ENCODE results near the gene INTS13. TPM values are rescaled to one million over a fixed set of nuclear protein-coding genes. Genes with fewer than 3 reads are reported as not detected.

The INTS13 gene
- total RNA-seq, 3 donors from 2014 or later = 15.0 to 17.6 (median 17.2) TPM

DNA sequence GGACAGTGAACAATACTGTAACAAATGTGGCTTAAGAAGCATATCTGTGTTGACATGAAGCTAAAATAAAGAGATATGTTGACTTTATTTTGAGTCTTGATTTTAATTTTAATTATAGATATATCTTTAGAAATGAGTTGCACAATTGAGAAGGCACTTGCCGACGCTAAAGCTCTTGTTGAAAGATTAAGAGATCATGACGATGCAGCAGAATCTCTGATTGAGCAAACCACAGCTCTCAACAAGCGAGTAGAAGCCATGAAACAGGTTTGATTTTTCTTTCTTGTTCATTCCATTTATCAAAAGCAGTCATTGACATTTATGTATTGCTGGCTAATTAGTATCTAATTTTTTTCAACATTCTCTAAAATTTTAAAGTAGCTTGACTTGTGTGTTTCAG is 16.2 kb upstream of the INTS13 start:
- intact Hi-C loops (cut with DNase I, micrococcal nuclease) = no loop called here
- TF ChIP-seq, protein P1, sequence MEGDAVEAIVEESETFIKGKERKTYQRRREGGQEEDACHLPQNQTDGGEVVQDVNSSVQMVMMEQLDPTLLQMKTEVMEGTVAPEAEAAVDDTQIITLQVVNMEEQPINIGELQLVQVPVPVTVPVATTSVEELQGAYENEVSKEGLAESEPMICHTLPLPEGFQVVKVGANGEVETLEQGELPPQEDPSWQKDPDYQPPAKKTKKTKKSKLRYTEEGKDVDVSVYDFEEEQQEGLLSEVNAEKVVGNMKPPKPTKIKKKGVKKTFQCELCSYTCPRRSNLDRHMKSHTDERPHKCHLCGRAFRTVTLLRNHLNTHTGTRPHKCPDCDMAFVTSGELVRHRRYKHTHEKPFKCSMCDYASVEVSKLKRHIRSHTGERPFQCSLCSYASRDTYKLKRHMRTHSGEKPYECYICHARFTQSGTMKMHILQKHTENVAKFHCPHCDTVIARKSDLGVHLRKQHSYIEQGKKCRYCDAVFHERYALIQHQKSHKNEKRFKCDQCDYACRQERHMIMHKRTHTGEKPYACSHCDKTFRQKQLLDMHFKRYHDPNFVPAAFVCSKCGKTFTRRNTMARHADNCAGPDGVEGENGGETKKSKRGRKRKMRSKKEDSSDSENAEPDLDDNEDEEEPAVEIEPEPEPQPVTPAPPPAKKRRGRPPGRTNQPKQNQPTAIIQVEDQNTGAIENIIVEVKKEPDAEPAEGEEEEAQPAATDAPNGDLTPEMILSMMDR (IDR thresholded peaks at IDR 0.05) = no peak
- DNase-seq = no peak
- Histone ChIP-seq H3K4me1 (ENCODE audit: low read depth) (no peaks in the 10 kb centered on the region), H3K4me3 (no peak overlapping the region), H3K9me3 (no peaks in the 10 kb centered on the region), H3K36me3 (ENCODE audit: low read depth) (no peaks in the 10 kb centered on the region)
- ATAC-seq = no peak

DNA sequence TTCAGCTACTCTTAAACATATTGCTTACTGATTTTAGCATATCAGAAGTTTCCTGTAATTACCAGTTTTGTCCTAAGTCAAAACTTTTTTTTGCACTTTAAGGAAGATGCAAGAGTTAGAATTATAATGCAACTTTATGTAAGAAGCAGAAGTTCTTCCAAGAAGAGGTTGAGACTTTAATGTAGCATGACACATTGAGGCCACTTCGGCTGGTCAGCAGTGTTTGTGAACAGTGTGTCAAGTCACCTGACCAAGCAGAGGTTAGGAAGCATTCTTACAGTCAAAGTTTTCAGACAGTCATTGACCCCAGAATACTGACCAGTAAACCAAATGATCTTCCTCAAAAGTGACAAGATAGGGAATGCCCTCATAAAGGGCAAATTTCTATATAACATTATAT is 15.7 kb upstream of the INTS13 start:
- H3K9me3 ChIP-seq = no peaks in the 10 kb centered on the region
- intact Hi-C loops (cut with DNase I, micrococcal nuclease) = no loop called here
- H3K36me3 ChIP-seq (ENCODE audit: low read depth) = no peaks in the 10 kb centered on the region
- TF ChIP-seq, protein P1 (IDR thresholded peaks at IDR 0.05) = no peak
- no peak overlapping the region for H3K4me3 ChIP-seq
- H3K4me1 ChIP-seq (ENCODE audit: low read depth) = no peaks in the 10 kb centered on the region
- DNase-seq = no peak
- ATAC-seq = peak; percentile 49

DNA sequence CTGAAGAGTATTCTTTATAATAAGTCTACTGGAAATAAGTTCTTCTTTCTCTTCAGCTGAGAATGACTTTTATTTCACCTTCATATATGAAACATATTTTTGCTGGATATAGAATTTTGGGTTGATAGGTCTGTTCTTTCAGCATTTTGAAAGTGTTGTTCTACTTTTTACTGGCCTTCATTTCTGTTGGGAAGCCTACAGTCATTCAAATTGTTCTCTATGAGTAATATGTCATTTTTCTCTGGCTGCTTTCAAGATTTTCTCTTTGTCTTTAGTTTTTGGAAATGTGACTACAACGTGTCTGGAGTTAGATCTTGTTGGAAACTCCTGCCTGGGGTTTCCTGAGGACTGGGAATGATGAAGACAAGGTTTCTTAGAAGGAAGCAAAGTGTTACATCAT is 10.5 kb upstream of the INTS13 start:
- H3K4me1 ChIP-seq (ENCODE audit: low read depth) = no peaks in the 10 kb centered on the region
- H3K36me3 ChIP-seq (ENCODE audit: low read depth) = no peaks in the 10 kb centered on the region
- intact Hi-C loops (cut with DNase I, micrococcal nuclease) = no loop called here
- TF ChIP-seq, protein P1 (IDR thresholded peaks at IDR 0.05) = no peak
- ATAC-seq (no peak), DNase-seq (no peak)
- H3K9me3 ChIP-seq = no peaks in the 10 kb centered on the region
- H3K4me3 ChIP-seq = no peak overlapping the region

DNA sequence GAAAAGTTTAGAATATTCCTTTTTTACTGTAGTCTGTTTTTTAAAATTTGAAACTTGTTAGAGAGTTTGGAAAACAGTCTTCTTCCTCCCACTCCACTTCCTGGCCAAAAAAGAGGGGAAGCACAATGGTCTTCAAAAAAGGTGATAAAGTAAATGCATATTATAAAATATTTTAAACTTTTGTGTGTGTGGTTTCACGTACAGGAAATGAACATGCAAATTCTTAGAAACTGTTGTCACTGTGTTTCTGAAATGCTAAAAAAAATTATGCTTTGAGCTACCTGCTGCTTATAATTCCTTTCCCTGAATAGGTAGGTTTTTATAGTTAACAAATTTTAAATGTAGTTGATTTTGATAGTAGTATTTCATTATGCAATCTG is 3.4 kb upstream of the INTS13 start:
- Histone ChIP-seq H3K4me1 (ENCODE audit: low read depth) (peaks cover 15% of the 10 kb centered on the region), H3K36me3 (ENCODE audit: low read depth) (peaks cover 7% of the 10 kb centered on the region), H3K4me3 (no peak overlapping the region), H3K9me3 (no peaks in the 10 kb centered on the region)
- DNase-seq (no peak), ATAC-seq (no peak)
- TF ChIP-seq, protein P1 (IDR thresholded peaks at IDR 0.05) = no peak
- intact Hi-C loops (cut with DNase I, micrococcal nuclease) = no loop called here

DNA sequence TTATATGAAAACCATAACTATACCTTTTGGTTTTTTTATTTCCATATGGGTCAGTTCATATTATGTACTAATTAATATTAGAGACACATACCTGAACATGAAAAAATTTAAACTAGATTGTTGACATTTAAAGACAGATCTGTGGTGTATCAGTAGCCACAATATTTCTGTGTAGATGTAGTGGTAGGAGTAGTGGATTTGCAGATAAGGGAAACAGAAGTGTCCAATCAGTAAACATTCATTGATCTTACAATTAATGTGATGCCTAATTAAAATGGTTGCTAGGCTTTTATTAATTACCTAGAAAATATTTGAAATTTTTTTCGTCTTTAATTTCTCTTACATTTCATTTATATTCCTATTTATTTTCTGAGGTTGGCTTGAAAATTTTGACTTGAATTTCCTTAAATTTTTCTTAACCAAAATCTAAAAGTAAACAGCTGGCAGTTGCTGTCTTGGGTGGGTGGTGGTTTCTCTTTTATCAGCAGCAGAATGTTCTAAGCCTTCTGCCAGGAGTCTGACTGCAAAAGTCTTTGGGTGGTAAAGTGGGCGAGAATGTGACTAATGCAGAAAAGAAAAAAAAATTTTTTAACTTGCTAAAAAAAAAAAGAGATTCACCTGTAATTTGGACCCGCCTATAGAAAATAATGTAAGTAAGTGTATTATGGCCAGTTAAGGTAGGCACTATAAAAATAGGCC is 2.9 kb upstream of the INTS13 start:
- ATAC-seq = no peak
- TF ChIP-seq, protein P1 (IDR thresholded peaks at IDR 0.05) = no peak
- DNase-seq = no peak
- no peak overlapping the region for H3K4me3 ChIP-seq
- intact Hi-C loops (cut with DNase I, micrococcal nuclease) = no loop called here
- peaks cover 15% of the 10 kb centered on the region for H3K4me1 ChIP-seq (ENCODE audit: low read depth)
- no peaks in the 10 kb centered on the region for H3K9me3 ChIP-seq
- peaks cover 7% of the 10 kb centered on the region for H3K36me3 ChIP-seq (ENCODE audit: low read depth)

DNA sequence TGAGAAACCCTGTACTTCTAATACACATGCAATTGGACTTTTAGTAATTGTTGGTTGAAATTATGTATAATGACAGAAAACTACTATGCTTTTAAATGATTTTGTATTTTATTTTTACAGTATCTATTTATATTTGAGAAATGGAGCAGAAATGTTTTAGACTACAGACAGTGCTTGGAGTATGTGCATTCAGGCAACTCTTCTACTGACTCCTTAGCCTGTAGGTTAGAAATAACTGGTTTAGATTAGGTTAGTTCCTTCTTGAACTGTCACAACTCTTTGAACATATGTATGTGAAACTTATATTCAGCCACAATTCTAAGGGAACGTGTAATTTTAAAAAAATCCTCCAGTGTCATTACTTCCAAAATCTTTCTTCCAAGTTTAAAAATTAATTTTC is 2.2 kb upstream of the INTS13 start:
- intact Hi-C loops (cut with DNase I, micrococcal nuclease) = no loop called here
- DNase-seq = no peak
- H3K4me1 ChIP-seq (ENCODE audit: low read depth) = peaks cover 15% of the 10 kb centered on the region

More for the DNA sequence above, 2.2 kb upstream of the INTS13 start:
- TF ChIP-seq, protein P1 (IDR thresholded peaks at IDR 0.05) = no peak
- Histone ChIP-seq H3K36me3 (ENCODE audit: low read depth) (peaks cover 7% of the 10 kb centered on the region), H3K4me3 (no peak overlapping the region), H3K9me3 (no peaks in the 10 kb centered on the region)
- no peak for ATAC-seq
